Measurements from ENCODE around the gene DIRAS1.

The DIRAS1 gene

GRCh38 chr19:2722541-2723344, 1.6 kb upstream of the DIRAS1 start:
- H3K4me2 ChIP-seq (ENCODE audit: low read length) = no peak overlapping the region
- no peak overlapping the region for H4K5ac ChIP-seq (ENCODE audit: low read length)
- H2AK5ac ChIP-seq (ENCODE audit: low read length) = no peak overlapping the region
- H3K27me3 ChIP-seq (ENCODE audit: insufficient read depth, low read length, poor library complexity) = peaks cover 2% of the 10 kb centered on the region
- no peak overlapping the region for H3K9ac ChIP-seq (ENCODE audit: low read length)
- no peak overlapping the region for H3K27ac ChIP-seq (ENCODE audit: low read depth, low read length)
- H2BK120ac ChIP-seq (ENCODE audit: low read depth, low read length) = no peak overlapping the region
- no peak overlapping the region for H3K4ac ChIP-seq (ENCODE audit: low read depth, low read length)
- H3K56ac ChIP-seq (ENCODE audit: low read length) = no peak overlapping the region
- no peak overlapping the region for H2BK15ac ChIP-seq (replicated peaks; ENCODE audit: low read depth)
- no peaks in the 10 kb centered on the region for H3K79me2 ChIP-seq (ENCODE audit: control insufficient read depth, insufficient read depth, low read length)
- H4K8ac ChIP-seq (ENCODE audit: low read depth, low read length) = no peak overlapping the region
- no peak for DNase-seq
- H2BK5ac ChIP-seq (ENCODE audit: low read length) = no peak overlapping the region
- H3K18ac ChIP-seq (ENCODE audit: low read length) = no peak overlapping the region
- no peaks in the 10 kb centered on the region for H3K36me3 ChIP-seq (ENCODE audit: control insufficient read depth, insufficient read depth, low read length)
- H3K4me3 ChIP-seq (ENCODE audit: low read length) = no peak overlapping the region
- peak overlapping the region; percentile 45 for H3K23ac ChIP-seq (ENCODE audit: low read length)
- H3K4me1 ChIP-seq (ENCODE audit: control insufficient read depth, low read depth, low read length) = no peaks in the 10 kb centered on the region
- WGBS (ENCODE audit: extremely low coverage, insufficient coverage, low lambda C conversion rate) = no CpG with 5 or more reads among the region's 28 CpGs
- no peaks in the 10 kb centered on the region for H3K79me1 ChIP-seq (ENCODE audit: low read length)

GRCh38 chr19:2721570-2722540, 683 bp upstream of the DIRAS1 start:
- peak overlapping the region; percentile 8 for H3K4me2 ChIP-seq (ENCODE audit: low read length)
- no peaks in the 10 kb centered on the region for H3K36me3 ChIP-seq (ENCODE audit: control insufficient read depth, insufficient read depth, low read length)
- no peak overlapping the region for H2BK5ac ChIP-seq (ENCODE audit: low read length)
- no peak overlapping the region for H3K4ac ChIP-seq (ENCODE audit: low read depth, low read length)
- peak overlapping the region; percentile 49 for H3K56ac ChIP-seq (ENCODE audit: low read length)
- no peak overlapping the region for H2AK5ac ChIP-seq (ENCODE audit: low read length)
- no peak overlapping the region for H2BK15ac ChIP-seq (replicated peaks; ENCODE audit: low read depth)
- H3K79me1 ChIP-seq (ENCODE audit: low read length) = no peaks in the 10 kb centered on the region
- no CpG with 5 or more reads among the region's 39 CpGs for WGBS (ENCODE audit: extremely low coverage, insufficient coverage, low lambda C conversion rate)
- H3K79me2 ChIP-seq (ENCODE audit: control insufficient read depth, insufficient read depth, low read length) = no peaks in the 10 kb centered on the region
- peak overlapping the region; percentile 10 for H3K18ac ChIP-seq (ENCODE audit: low read length)
- peak overlapping the region; percentile 45 for H3K23ac ChIP-seq (ENCODE audit: low read length)
- no peak overlapping the region for H3K27ac ChIP-seq (ENCODE audit: low read depth, low read length)
- H3K9ac ChIP-seq (ENCODE audit: low read length) = peak overlapping the region; percentile 17
- no peak overlapping the region for H2BK120ac ChIP-seq (ENCODE audit: low read depth, low read length)
- no peaks in the 10 kb centered on the region for H3K4me1 ChIP-seq (ENCODE audit: control insufficient read depth, low read depth, low read length)
- DNase-seq = no peak
- H4K8ac ChIP-seq (ENCODE audit: low read depth, low read length) = no peak overlapping the region
- H4K5ac ChIP-seq (ENCODE audit: low read length) = no peak overlapping the region
- no peak overlapping the region for H3K4me3 ChIP-seq (ENCODE audit: low read length)
- H3K27me3 ChIP-seq (ENCODE audit: insufficient read depth, low read length, poor library complexity) = peaks cover 2% of the 10 kb centered on the region

GRCh38 chr19:2719920-2720776, 1.0 kb downstream of the DIRAS1 start:
- Histone ChIP-seq H3K79me1 (ENCODE audit: low read length) (no peaks in the 10 kb centered on the region), H3K4ac (ENCODE audit: low read depth, low read length) (no peak overlapping the region), H4K8ac (ENCODE audit: low read depth, low read length) (no peak overlapping the region), H2BK5ac (ENCODE audit: low read length) (no peak overlapping the region), H3K27me3 (ENCODE audit: insufficient read depth, low read length, poor library complexity) (peaks cover 2% of the 10 kb centered on the region), H3K56ac (ENCODE audit: low read length) (peak overlapping the region; percentile 79), H3K9ac (ENCODE audit: low read length) (peak overlapping the region; percentile 42), H3K4me1 (ENCODE audit: control insufficient read depth, low read depth, low read length) (no peaks in the 10 kb centered on the region), H3K4me3 (ENCODE audit: low read length) (peak overlapping the region; percentile 7), H3K23ac (ENCODE audit: low read length) (no peak overlapping the region), H3K18ac (ENCODE audit: low read length) (peak overlapping the region; percentile 25), H4K5ac (ENCODE audit: low read length) (no peak overlapping the region), H3K27ac (ENCODE audit: low read depth, low read length) (no peak overlapping the region), H2AK5ac (ENCODE audit: low read length) (no peak overlapping the region), H3K4me2 (ENCODE audit: low read length) (peak overlapping the region; percentile 39), H2BK120ac (ENCODE audit: low read depth, low read length) (no peak overlapping the region), H3K36me3 (ENCODE audit: control insufficient read depth, insufficient read depth, low read length) (no peaks in the 10 kb centered on the region), H3K79me2 (ENCODE audit: control insufficient read depth, insufficient read depth, low read length) (no peaks in the 10 kb centered on the region), H2BK15ac (replicated peaks; ENCODE audit: low read depth) (no peak overlapping the region)
- DNase-seq = peak; percentile 70
- WGBS (ENCODE audit: extremely low coverage, insufficient coverage, low lambda C conversion rate) = no CpG with 5 or more reads among the region's 37 CpGs

- H3K23ac ChIP-seq (ENCODE audit: low read length) = no peak overlapping the region
- H3K4me1 ChIP-seq (ENCODE audit: control insufficient read depth, low read depth, low read length) = no peaks in the 10 kb centered on the region
- no peak overlapping the region for H2AK5ac ChIP-seq (ENCODE audit: low read length)
- H4K8ac ChIP-seq (ENCODE audit: low read depth, low read length) = no peak overlapping the region
- WGBS (ENCODE audit: extremely low coverage, insufficient coverage, low lambda C conversion rate) = no CpG with 5 or more reads among the region's 7 CpGs
- no peak overlapping the region for H3K27ac ChIP-seq (ENCODE audit: low read depth, low read length)
- H4K5ac ChIP-seq (ENCODE audit: low read length) = no peak overlapping the region
- peaks cover 2% of the 10 kb centered on the region for H3K27me3 ChIP-seq (ENCODE audit: insufficient read depth, low read length, poor library complexity)
- H3K18ac ChIP-seq (ENCODE audit: low read length) = no peak overlapping the region
- H3K4me2 ChIP-seq (ENCODE audit: low read length) = no peak overlapping the region
- no peaks in the 10 kb centered on the region for H3K79me1 ChIP-seq (ENCODE audit: low read length)
- no peak overlapping the region for H3K9ac ChIP-seq (ENCODE audit: low read length)
- no peak overlapping the region for H3K56ac ChIP-seq (ENCODE audit: low read length)
- no peak overlapping the region for H2BK5ac ChIP-seq (ENCODE audit: low read length)
- no peak overlapping the region for H2BK120ac ChIP-seq (ENCODE audit: low read depth, low read length)
- H3K36me3 ChIP-seq (ENCODE audit: control insufficient read depth, insufficient read depth, low read length) = no peaks in the 10 kb centered on the region
- no peaks in the 10 kb centered on the region for H3K79me2 ChIP-seq (ENCODE audit: control insufficient read depth, insufficient read depth, low read length)
- no peak overlapping the region for H2BK15ac ChIP-seq (replicated peaks; ENCODE audit: low read depth)
- H3K4ac ChIP-seq (ENCODE audit: low read depth, low read length) = no peak overlapping the region
- DNase-seq = no peak
- no peak overlapping the region for H3K4me3 ChIP-seq (ENCODE audit: low read length)
Measured at GRCh38 chr19:2719232-2719735, 1.9 kb downstream of the DIRAS1 start.

All from mesendoderm (in vitro differentiated cells).